Measurements from ENCODE around the gene MYT1. TPM values are rescaled to one million over a fixed set of nuclear protein-coding genes. Genes with fewer than 3 reads are reported as not detected.

Gene MYT1
- total RNA-seq, 4 donors from 2014 or later, result not detected

DNA sequence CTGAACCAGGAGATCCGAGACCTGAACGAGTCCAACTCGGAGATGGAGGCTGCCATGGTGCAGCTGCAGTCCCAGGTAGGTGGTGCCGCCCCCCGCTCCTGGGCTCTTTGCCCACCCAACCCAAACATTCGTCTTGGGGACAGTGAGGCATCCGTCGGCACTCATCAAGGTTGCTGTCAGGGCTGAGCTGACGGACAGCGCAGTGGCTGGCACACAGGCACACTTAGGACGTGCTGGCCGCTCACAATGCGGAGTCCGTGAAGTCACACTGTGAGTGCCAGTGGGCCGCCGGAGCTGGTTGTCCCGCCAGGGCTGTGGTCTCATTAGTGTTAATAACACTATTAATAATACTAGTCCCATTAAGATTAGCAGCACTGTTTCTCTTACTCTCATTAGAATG lies 73.1 kb downstream of the MYT1 start:
- no peak for DNase-seq (ENCODE audit: low spot score in 2 of 2)
- TF ChIP-seq POLR2A (IDR thresholded peaks at IDR 0.05) (no peak), EP300 (IDR thresholded peaks at IDR 0.05) (no peak)
- TF ChIP-seq, protein P1, sequence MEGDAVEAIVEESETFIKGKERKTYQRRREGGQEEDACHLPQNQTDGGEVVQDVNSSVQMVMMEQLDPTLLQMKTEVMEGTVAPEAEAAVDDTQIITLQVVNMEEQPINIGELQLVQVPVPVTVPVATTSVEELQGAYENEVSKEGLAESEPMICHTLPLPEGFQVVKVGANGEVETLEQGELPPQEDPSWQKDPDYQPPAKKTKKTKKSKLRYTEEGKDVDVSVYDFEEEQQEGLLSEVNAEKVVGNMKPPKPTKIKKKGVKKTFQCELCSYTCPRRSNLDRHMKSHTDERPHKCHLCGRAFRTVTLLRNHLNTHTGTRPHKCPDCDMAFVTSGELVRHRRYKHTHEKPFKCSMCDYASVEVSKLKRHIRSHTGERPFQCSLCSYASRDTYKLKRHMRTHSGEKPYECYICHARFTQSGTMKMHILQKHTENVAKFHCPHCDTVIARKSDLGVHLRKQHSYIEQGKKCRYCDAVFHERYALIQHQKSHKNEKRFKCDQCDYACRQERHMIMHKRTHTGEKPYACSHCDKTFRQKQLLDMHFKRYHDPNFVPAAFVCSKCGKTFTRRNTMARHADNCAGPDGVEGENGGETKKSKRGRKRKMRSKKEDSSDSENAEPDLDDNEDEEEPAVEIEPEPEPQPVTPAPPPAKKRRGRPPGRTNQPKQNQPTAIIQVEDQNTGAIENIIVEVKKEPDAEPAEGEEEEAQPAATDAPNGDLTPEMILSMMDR (IDR thresholded peaks at IDR 0.05), result no peak
- Histone ChIP-seq H3K4me1 (no peaks in the 10 kb centered on the region), H3K36me3 (no peaks in the 10 kb centered on the region), H3K4me3 (no peak overlapping the region), H3K9me3 (no peaks in the 10 kb centered on the region), H3K27ac (no peak overlapping the region), H3K27me3 (no peaks in the 10 kb centered on the region)
- WGBS, 2 donors, result 91 to 92% methylated on average over 17 of the region's 17 CpGs

DNA sequence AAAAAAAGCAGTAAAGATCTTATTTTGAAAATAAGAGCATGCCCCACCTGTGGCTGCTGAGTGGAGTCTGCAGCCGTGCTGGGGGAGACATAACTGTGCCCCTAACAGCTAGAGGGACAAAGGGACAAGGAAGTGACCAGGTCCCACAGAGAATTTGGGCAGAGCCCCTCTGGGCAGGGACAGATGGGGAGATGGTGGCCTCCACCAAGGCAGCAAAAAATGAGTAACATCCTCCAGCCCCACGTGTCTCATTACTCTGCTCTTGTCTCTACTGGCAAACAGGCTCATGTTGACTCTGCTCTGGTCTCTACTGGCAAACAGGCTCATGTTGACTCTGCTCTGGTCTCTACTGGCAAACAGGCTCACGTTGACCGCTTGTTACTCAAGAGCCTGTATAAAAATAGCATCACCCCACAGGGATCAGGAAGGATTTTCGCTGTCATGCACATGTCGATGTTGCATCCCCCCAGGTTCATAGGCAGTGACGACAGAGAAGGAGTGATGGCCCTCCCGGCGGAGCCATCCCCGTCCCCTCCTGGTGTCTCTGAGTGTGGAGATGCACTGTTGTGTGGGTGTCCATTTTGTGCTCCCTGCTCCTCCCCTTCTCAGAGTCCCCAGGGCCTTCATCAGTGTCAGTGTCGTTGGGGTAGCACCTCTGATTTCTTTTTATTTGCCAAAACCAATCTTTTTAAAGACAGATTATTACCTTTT lies 74.0 kb downstream of the MYT1 start:
- TF ChIP-seq EP300 (IDR thresholded peaks at IDR 0.05) (no peak), POLR2A (IDR thresholded peaks at IDR 0.05) (no peak)
- TF ChIP-seq, protein P1 (IDR thresholded peaks at IDR 0.05), result no peak
- Histone ChIP-seq H3K4me1 (no peaks in the 10 kb centered on the region), H3K4me3 (no peak overlapping the region), H3K27me3 (no peaks in the 10 kb centered on the region), H3K27ac (no peak overlapping the region), H3K36me3 (no peaks in the 10 kb centered on the region), H3K9me3 (no peaks in the 10 kb centered on the region)
- WGBS, 2 donors, result 74% methylated on average over 11 of the region's 11 CpGs
- no peak for DNase-seq (ENCODE audit: low spot score in 2 of 2)

DNA sequence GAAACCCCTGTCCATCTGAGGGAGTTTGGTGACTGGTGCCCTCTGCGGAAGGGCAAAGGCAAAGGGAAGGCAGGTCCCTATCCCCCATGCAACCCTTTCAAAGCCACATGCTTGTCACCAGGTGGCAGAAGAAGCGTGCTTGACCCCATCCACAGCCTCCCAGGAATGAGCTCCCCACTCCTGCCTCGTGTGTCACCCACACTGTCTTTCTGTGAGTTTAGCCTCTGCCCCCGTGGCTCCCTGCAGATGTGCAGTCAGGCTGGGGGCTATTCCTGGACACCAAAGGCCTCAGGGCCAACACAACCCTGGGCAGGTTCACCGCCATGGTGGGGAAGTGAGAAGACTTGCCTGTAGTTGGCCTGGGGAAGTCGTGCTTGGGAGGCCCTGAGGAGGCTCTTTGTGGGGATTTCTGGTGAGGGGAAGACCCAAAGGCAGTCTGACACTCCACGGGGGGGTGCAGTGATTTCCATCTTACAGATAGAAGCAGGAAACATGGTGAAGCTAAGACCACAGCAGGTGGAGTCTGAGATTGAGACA lies 74.7 kb downstream of the MYT1 start:
- TF ChIP-seq POLR2A (IDR thresholded peaks at IDR 0.05) (no peak), EP300 (IDR thresholded peaks at IDR 0.05) (no peak)
- TF ChIP-seq, protein P1 (IDR thresholded peaks at IDR 0.05), result no peak
- no peaks in the 10 kb centered on the region for H3K4me1 ChIP-seq
- no peak overlapping the region for H3K4me3 ChIP-seq
- H3K27ac ChIP-seq, result no peak overlapping the region
- no peaks in the 10 kb centered on the region for H3K27me3 ChIP-seq
- H3K9me3 ChIP-seq, result no peaks in the 10 kb centered on the region
- WGBS, 2 donors, result 70 to 72% methylated on average over 7 of the region's 7 CpGs
- no peaks in the 10 kb centered on the region for H3K36me3 ChIP-seq
- no peak for DNase-seq (ENCODE audit: low spot score in 2 of 2)

DNA sequence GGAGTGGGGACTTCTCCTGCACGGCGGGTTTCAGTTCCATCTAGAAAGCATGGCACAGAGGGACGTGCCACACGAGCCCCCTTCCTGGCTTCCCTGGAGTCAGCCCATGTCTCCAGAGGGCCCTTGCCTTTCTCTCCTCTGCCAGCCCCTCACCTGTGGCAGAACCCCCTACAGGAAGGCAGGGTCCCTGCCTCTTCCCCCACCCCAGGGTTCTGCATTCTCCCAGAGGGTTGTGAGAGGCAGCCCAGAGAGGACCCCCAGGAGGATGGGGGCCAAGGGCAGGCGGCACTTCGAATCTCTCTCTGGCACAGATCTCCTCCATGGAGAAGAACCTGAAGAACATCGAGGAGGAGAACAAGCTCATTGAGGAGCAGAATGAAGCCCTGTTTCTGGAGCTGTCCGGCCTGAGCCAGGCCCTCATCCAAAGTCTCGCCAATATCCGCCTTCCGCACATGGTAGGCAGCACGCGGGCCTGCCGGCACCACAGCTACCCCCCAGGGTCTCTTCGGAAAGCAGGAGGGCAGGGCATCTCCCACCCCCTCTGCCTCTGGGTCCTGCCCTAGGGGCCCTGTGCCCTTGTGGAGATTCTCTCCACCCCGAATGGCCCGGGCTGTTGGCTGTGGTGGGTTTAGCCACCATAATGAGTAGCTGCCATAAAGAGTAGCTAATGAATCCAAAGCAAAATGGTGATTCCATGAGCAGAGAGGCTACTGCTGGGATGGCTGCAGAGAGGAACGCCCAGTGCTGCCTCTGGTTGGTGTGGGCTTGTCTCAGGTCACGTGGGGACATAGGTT lies 75.4 kb downstream of the MYT1 start:
- WGBS, 2 donors, result 89 to 91% methylated on average over 18 to 19 of the region's 19 CpGs
- Histone ChIP-seq H3K27me3 (no peaks in the 10 kb centered on the region), H3K4me3 (no peak overlapping the region), H3K4me1 (no peaks in the 10 kb centered on the region), H3K27ac (no peak overlapping the region), H3K9me3 (no peaks in the 10 kb centered on the region), H3K36me3 (no peaks in the 10 kb centered on the region)
- no peak for DNase-seq (ENCODE audit: low spot score in 2 of 2)
- TF ChIP-seq, protein P1 (IDR thresholded peaks at IDR 0.05), result no peak
- TF ChIP-seq EP300 (IDR thresholded peaks at IDR 0.05) (no peak), POLR2A (IDR thresholded peaks at IDR 0.05) (no peak)

Measured in tibial nerve (tissue), 4 donors.